Raji (cell line): ENCODE data around the gene MRPL23.

ENCODE experiments used
- POLR2A ChIP-seq: IDR thresholded peaks from 2 replicates; pipeline ENCODE4 v1.6.1; 2011; ENCODE audit warnings: low read depth, low read length, control low read depth; ENCODE audit not compliant: insufficient read depth

The MRPL23 gene

DNA sequence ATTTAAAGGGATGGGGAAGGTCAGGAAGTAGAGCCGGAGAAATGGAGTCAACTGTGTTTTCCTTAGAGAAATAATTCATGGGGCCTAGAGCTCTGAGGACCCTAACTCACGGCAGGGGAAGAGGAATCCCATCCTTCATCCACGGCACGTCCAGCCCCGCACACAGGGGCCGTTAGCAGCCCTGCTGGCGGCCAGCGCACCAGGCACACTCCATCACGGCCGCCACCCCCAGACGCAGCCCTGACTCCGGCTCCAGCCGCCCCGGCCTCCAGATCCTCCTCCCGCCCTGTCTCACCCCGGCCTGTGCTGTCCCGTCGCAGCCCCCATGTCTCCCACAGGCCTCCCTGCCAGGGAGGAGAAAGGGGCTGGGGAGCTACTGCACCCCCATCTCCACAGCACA lies 11.2 kb downstream of the MRPL23 start:
- no peak for TF ChIP-seq POLR2A

DNA sequence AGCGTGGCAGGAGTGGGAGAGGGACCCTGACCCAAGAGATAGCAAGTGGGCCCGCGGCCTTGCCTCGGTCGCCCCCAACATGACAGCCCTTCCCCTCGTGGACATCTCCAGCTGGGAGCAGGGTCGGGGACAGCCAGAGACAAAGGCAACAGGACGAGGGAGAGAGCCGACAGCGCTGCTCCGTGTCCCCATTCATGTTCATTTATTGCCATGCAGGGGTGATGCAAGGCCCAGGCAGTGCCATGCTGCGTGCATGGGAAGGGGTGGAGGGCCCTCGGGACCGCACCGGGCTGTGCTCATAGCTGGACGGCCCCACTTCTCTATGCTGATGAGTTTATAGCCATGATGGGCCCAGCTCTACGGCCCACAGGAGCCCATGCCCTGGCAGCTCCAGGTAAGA lies 12.7 kb downstream of the MRPL23 start:
- TF ChIP-seq POLR2A: no peak

DNA sequence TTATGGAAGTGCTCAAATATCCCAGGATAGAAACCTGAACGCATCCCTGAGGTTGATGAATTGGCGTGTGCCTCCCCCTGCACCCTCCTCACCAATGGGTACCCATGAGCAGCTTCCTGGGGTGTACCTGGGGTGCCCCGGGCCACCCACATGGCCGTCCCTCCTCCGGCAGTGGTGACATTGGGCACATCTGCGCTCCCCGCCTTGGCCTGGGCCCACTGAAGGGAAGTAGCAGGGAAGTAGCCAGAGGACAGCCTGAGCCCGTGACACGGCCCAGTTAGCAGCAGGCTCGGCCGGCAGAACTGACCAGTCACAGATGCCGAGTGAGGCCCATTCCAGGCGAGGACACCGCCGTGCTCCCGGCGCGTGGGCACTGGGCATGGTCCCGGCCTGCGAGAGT lies 16.7 kb downstream of the MRPL23 start:
- no peak for TF ChIP-seq POLR2A

DNA sequence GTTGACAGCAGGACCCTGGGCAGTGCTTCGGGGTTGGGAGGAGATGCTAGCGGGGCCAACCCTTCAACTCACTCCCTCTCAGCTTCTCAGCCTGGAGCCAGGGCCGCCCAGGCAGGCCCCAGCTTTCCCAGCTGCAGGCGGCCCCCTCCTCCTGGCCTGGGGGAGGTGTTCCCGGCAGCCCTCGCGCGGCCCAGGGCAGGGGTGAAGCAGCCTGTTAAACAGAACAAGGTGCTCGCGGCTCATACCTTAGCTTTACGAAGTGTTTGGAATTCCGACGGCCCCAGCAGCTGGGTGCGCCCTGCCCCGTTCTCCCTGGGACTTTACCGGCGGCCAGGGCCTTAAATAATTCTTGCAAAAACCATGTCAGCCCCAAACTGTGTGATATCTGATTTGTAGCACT lies 17.2 kb downstream of the MRPL23 start:
- no peak for TF ChIP-seq POLR2A

DNA sequence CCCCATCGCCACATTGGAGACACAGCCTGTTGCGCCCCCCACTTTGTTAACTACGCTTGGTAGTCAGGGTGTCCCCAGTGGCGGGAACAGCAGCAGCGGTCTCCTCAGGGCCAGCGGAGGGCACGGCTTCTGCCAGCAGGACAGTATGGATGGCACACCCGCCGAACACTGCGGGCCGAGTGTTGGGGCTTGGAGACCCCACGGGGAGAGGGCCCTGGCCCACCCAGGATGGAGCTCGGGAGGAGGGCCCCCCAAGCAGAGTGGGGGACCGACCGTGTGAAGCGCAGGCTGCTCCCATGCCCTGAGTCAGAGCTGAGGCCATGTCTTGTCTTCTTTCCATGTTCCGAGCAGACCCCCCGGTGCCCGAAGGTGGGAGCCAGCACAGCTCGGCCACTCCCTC lies 17.8 kb downstream of the MRPL23 start:
- TF ChIP-seq POLR2A: no peak

DNA sequence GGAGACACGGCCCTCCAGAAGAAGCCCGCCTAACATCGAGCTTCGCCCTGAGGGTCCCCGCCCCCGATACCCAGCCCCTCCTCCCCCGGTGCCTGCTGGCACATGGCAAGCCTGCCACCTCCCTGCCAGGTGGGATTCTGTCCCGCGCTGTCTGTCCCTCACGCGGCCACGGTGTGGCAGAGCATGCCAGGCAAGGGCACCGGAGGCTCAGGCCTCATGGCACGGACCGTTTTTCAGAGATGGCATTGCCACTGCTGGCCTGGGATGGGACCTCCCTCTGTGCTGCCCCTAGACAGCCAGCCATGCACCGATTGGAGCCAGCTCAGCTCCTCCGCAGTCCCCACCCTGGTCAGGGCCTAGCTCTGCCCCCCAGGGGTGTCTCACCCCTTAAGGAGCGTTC lies 19.4 kb downstream of the MRPL23 start:
- TF ChIP-seq POLR2A: no peak

DNA sequence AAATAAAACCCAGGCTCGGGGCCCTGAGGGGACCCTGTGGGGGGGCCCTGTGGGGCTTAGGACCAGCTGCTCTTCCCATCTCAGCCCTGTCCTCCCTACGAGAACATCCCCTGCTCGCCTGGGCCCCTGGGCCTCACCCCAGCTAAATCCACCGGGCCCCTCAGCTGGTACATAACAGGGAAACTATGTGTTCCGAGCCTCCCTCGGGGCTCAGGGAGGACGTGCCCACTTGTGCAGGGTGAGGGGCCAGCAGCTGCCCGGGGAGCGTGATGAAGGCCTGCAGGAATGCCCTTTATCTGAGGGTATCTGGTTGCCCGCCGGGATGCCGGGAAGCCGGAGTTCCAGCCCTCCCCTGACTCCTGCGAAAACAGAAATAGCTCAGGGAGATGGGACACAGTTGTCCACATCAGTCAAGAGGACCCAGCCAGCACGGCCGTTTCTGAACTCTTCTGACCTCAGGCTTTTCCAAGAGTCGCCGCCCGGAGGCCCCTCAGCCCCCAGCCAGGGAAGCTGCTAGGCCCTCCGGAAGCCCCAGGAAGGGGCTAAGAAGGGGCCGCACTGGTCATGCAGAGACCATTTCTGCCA lies 20.6 kb downstream of the MRPL23 start:
- TF ChIP-seq POLR2A: no peak

DNA sequence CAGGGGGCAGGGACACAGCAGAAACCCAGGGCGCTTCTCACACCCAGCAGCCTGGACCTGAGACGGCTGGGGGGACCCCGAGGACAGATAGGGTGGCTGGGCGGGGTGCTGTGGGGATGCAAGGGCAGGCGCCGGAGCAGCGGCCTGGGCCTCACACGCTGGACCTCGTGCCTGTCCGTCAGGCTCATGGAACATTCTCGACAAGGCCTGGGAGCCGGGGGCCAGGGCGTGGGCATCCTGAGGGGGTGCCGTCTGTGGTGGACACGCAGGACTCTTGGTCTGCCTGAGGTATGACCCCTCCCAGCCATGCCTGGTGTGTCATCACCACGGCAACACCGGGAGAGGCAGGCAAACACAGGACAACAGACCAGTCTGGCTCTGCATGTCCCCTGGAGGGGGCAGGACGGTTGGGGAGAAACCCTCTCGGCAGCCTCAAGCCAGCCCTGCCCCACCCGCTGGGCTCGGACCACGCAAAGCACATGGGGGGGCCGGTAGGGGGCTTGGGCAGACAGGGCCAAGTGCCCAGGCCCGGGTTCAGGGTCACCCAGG lies 21.4 kb downstream of the MRPL23 start:
- TF ChIP-seq POLR2A: no peak

DNA sequence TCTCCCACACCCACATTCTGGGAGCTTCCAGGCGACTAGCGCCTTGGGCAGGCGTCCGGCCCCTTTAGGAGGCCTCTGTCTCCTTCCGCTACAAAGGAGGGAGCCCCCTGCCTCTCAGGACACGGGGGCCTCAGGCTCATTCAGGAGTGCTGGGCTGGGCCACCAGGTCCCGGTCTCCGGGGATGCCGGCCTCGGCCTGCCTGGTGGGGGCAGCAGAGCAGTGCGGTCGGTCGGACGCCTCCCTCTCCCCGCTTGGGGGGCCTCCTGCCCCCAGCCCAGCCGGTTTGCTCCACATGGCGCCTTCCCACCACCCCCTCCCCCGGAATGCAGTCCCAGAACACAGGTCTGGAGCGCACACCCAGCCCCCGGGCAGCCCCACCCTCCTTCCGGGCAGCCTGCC lies 21.9 kb downstream of the MRPL23 start:
- no peak for TF ChIP-seq POLR2A

DNA sequence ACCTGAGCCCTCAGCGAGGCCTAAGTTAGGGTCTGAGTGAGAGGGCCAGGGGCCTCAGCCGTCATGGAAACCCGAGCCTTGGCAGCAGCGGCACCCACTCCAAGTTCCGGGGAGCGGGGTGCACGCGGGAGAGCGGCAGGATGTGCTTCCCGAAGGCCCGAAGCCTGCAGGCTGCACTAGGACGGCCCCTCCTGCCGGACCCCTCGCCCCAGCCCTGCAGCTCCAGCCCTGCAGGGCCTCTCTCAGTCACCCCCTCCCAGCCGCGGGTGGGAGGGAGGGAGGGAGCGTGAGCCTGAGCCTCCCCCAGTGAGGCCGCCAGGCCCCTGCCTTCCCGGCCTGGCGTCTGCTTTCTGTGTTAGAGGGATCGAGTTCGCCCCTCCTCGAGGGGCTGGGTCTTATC lies 22.6 kb downstream of the MRPL23 start:
- TF ChIP-seq POLR2A: no peak

DNA sequence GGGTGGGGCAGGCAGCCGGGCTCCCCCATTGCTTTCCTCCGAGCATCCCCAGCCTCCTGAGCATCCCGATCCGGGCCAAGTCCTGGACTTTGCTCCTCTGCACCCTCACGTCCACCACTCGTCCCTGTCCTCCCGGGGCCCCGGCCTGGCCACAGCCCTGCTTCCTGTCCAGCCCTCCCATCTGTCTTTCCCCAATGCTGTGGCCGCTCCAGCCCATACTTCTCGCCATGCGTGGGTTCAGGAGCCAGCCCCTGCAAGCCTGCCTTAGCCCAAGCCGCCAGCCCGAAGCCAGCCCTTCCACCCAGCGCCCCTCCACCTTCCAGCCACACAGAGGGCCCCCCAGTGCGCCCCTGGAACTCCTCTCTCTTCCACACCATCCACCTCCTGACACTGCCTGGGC lies 23.8 kb downstream of the MRPL23 start:
- no peak for TF ChIP-seq POLR2A

DNA sequence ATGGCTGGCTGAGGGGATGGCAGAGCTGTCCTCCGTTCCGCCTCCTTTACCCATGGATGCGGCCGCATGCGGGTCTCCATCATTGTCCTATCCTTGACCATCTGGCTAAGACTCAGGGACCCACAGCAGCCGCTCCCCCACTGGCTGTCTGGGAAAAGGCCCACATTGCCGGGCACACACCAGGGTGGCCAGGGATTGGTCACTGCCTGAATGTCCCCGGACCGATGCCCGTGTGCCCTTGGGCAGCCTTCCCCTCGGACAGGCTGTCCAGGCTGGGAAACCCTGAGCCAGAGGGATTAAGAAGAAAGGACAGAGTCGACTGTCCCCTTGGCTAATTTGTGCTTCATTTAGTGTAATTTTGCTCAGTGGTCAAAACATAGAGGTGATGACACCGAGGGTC lies 28.1 kb downstream of the MRPL23 start:
- no peak for TF ChIP-seq POLR2A

DNA sequence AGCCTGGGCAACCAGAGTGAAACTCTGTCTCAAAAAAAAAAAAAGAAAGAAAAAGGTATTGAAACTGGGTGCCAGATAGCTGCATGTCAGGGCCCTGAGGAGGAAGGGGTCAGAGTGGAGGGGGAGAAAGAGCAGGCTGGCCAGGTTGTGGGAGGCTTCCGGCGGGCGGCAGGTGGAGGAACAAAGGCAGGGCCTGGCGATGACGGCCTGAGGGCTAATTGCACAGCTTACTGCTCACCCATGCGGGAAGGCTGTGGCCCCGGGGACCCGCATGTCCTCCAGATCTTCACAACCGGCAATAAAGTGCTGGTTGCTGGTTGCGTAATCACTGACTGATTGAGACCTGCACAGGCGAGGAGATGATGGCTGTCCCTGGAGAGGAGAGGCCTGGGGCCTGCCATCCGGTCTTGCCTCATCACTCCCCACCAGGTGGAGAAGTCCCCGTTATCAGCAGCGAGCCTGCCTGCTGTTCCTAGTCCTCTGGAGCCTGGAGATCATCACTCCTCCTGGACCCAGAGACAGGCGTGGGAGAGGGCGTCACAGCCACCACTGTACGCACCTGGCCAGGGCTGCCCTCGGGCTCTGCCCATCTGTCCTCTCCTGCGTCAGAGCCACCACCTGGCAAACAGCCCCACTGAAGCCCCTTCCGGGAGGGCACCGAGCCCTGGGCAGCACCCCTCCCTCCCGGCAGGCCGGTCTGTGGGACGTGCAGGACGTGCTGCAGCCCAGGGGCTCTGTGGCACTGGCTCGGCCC lies 31.8 kb downstream of the MRPL23 start:
- no peak for TF ChIP-seq POLR2A

DNA sequence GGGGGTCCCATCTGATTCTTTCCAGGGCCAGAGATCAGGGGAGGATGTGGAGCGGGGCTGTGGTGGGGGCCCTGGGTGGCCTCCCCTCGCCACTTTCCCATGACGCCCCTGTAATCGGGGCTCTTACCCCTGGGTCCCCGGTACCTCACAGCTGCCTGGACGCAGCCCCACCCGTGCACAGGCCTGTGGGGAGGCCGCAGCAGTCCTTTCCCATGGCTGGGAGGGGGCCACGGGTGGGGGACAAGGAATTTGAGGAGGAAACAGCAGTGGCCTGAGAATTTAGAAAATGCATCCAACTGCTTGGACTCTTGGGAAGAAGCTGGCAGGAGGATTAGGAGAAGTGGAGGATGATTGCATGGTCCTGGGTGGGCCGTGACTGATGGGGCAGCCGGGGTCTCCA lies 32.5 kb downstream of the MRPL23 start:
- no peak for TF ChIP-seq POLR2A

DNA sequence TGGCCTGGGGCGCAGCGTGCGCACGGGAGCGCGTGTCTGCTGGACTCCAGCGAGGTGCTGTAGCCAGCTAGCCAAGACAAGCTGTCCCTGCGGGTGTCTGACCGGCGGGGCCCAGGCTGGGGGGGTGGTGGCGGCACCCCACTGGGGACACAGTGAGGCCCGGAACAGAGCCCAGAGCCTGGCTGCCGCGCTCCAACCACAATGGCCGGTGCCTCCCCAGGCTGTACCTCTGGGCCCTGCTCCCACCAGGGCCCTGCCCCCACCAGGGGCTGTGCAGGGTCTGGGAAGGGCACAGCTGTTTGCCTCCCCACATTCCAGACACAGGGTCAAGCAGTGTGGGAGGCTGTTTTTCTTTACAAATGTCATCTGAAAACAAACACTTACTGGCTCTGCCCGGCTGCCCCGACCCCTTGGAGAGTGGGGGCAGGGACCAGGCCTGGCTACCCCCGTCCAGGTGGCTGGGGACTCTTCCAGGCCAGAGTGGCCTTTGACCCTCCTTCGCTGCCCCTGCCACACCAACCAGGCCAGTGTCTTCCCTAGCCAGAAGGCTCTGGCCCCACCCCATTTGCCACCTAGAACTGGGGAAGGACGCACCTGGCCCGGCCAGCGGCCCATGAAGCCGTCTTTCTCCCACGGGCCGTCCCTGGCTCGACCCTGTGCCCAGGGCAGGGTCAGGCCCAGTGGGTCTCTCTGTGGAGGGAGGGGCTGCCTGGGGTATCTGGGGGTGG lies 35.9 kb downstream of the MRPL23 start:
- no peak for TF ChIP-seq POLR2A

DNA sequence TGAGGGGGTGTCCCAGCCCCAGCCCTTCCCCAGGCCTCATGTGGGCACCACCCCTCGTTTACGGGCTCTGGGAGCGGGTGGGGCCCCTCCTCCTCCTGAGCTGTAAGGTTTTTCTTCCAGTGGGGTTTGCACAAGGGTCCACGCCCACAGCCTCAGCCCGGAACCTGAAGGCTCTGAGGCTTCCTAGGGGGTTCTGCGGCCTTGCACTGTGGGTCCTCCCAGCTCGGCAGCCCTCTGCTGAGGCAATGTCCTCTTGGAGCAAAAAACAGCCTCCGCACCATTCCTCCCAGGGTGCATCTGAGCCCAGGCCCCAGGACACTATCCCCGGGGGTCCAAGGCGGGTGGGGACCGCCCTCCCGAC lies 36.4 kb downstream of the MRPL23 start:
- no peak for TF ChIP-seq POLR2A

DNA sequence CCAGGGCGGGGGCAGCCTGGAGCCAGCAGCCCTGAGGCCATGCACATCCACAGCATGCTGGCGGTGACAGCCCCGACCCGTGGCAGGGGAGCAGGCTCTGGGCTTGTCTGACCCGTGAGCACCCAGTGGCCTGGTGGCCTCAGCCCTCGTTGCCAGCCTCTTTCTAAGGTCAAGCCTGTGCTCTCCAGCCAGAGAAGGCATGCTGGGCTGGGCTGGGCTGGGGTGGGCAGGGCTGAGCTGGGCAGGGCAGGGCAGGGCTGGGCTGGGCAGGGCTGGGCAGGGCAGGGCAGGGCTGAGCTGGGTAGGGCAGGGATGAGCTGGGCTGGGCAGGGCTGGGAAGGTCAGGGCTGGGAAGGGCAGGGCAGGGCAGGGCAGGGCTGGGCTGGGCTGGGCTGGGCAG lies 39.9 kb downstream of the MRPL23 start:
- TF ChIP-seq POLR2A: no peak

DNA sequence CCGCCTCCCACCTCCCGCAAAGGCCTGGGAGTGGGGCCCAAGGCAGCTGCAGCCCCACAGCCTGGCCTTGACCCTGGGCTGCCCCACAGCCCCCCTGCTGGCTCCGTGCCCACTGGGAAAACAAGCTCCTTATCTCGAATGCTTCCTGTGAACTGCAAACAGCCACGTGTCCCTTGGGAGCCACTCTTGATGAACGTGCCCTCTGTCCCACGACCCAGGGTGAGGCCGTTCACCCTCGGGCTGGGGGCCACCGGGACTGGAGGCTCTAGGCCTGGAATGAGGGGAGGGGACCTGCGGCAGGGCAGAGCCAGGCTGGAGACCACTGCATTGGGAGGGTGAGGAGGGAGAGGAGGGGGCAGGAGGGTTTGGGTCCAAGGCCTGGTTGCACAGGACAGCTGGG lies 41.0 kb downstream of the MRPL23 start:
- no peak for TF ChIP-seq POLR2A
